Measurements from ENCODE around the gene STARD9. TPM values are rescaled to one million over a fixed set of nuclear protein-coding genes. Genes with fewer than 3 reads are reported as not detected.

The STARD9 gene
- total RNA-seq, 1 donor from 2014 or later = 1.6 TPM

- no peak for DNase-seq (ENCODE audit: low read depth)
- FAIRE-seq = no peak
- TF ChIP-seq CTCF (IDR thresholded peaks at IDR 0.05; ENCODE audit: insufficient read depth, low read length, severe bottlenecking) = no peak
Observed at GRCh38 chr15:42582569-42583375, 7.4 kb downstream of the STARD9 start.

GRCh38 chr15:42584031-42584765 lies 8.8 kb downstream of the STARD9 start:
- H3K4me3 ChIP-seq (ENCODE audit: low read depth, low read length) = no peak overlapping the region
- DNase-seq (ENCODE audit: low read depth) (no peak), FAIRE-seq (no peak)
- H3K27me3 ChIP-seq (ENCODE audit: control insufficient read depth, insufficient read depth, low read length) = peaks cover 1% of the 10 kb centered on the region
- TF ChIP-seq CTCF (IDR thresholded peaks at IDR 0.05; ENCODE audit: insufficient read depth, low read length, severe bottlenecking) = no peak
- no peaks in the 10 kb centered on the region for H3K36me3 ChIP-seq (ENCODE audit: control insufficient read depth, insufficient read depth, low read length)

More at GRCh38 chr15:42582569-42583375, 7.4 kb downstream of the STARD9 start:
- Histone ChIP-seq H3K4me3 (ENCODE audit: low read depth, low read length) (no peak overlapping the region), H3K27me3 (ENCODE audit: control insufficient read depth, insufficient read depth, low read length) (peaks cover 1% of the 10 kb centered on the region), H3K36me3 (ENCODE audit: control insufficient read depth, insufficient read depth, low read length) (no peaks in the 10 kb centered on the region)

- Histone ChIP-seq H3K36me3 (ENCODE audit: control insufficient read depth, insufficient read depth, low read length) (no peaks in the 10 kb centered on the region), H3K27me3 (ENCODE audit: control insufficient read depth, insufficient read depth, low read length) (no peaks in the 10 kb centered on the region), H3K4me3 (ENCODE audit: low read depth, low read length) (no peak overlapping the region)
- DNase-seq (ENCODE audit: low read depth) (no peak), FAIRE-seq (no peak)
- no peak for TF ChIP-seq CTCF (IDR thresholded peaks at IDR 0.05; ENCODE audit: insufficient read depth, low read length, severe bottlenecking)
Observed at GRCh38 chr15:42590619-42591237, 15.3 kb downstream of the STARD9 start.

- TF ChIP-seq CTCF (IDR thresholded peaks at IDR 0.05; ENCODE audit: insufficient read depth, low read length, severe bottlenecking) = peak; percentile 22
- Histone ChIP-seq H3K36me3 (ENCODE audit: control insufficient read depth, insufficient read depth, low read length) (no peaks in the 10 kb centered on the region), H3K4me3 (ENCODE audit: low read depth, low read length) (no peak overlapping the region), H3K27me3 (ENCODE audit: control insufficient read depth, insufficient read depth, low read length) (no peaks in the 10 kb centered on the region)
- FAIRE-seq (no peak), DNase-seq (ENCODE audit: low read depth) (peak; percentile 31)
Observed at GRCh38 chr15:42591238-42591934, 16.0 kb downstream of the STARD9 start.

- DNase-seq (ENCODE audit: low read depth) (no peak), FAIRE-seq (no peak)
- TF ChIP-seq CTCF (IDR thresholded peaks at IDR 0.05; ENCODE audit: insufficient read depth, low read length, severe bottlenecking) = no peak
- Histone ChIP-seq H3K4me3 (ENCODE audit: low read depth, low read length) (no peak overlapping the region), H3K36me3 (ENCODE audit: control insufficient read depth, insufficient read depth, low read length) (no peaks in the 10 kb centered on the region), H3K27me3 (ENCODE audit: control insufficient read depth, insufficient read depth, low read length) (no peaks in the 10 kb centered on the region)
Observed at GRCh38 chr15:42592716-42593115, 17.3 kb downstream of the STARD9 start.
